ENCODE data around the gene PDE10A.

PDE10A gene

DNA sequence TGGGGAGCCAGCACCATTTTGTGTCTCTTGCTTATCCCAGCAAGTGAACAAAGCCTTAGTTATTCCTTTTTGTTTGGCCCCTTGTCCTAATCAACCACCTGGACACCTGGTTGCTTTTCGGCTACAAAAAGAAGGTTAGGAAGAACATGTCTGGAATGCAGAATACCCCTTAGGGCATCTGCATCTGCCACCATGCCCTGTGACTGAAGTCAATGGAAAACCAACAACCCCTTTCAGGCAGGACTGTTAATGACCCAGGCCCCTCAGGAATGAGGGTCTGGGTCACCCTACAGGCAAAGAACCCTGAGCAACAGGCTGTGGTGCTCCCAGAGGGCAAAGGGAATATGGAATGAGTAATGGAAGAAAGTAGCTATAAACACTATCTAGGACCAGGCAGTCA is 78.5 kb downstream of the PDE10A start:
- no peaks in the 10 kb centered on the region for H3K27me3 ChIP-seq
- H3K4me1 ChIP-seq (ENCODE audit: control insufficient read depth in 1 of 2, insufficient read depth in 1 of 2, low read depth in 1 of 2, low read length in 1 of 2), result no peaks in the 10 kb centered on the region
- TF ChIP-seq CTCF (IDR thresholded peaks at IDR 0.05), result no peak
- no peaks in the 10 kb centered on the region for H3K36me3 ChIP-seq
- H3K9me3 ChIP-seq, result no peaks in the 10 kb centered on the region
- H3K4me3 ChIP-seq (ENCODE audit: low read depth in 1 of 2, low read length in 1 of 2), result no peak overlapping the region
- no peak overlapping the region for H3K27ac ChIP-seq

- no peak overlapping the region for H3K27ac ChIP-seq
- no peaks in the 10 kb centered on the region for H3K4me1 ChIP-seq (ENCODE audit: control insufficient read depth in 1 of 2, insufficient read depth in 1 of 2, low read depth in 1 of 2, low read length in 1 of 2)
- H3K4me3 ChIP-seq (ENCODE audit: low read depth in 1 of 2, low read length in 1 of 2), result no peak overlapping the region
- no peaks in the 10 kb centered on the region for H3K27me3 ChIP-seq
- no peaks in the 10 kb centered on the region for H3K36me3 ChIP-seq
- no peaks in the 10 kb centered on the region for H3K9me3 ChIP-seq
- no peak for TF ChIP-seq CTCF (IDR thresholded peaks at IDR 0.05)
Observed at GRCh38 chr6:165581678-165582077, 81.4 kb downstream of the PDE10A start.

- H3K4me3 ChIP-seq (ENCODE audit: low read depth in 1 of 2, low read length in 1 of 2), result no peak overlapping the region
- no peaks in the 10 kb centered on the region for H3K36me3 ChIP-seq
- no peak for TF ChIP-seq CTCF (IDR thresholded peaks at IDR 0.05)
- H3K4me1 ChIP-seq (ENCODE audit: control insufficient read depth in 1 of 2, insufficient read depth in 1 of 2, low read depth in 1 of 2, low read length in 1 of 2), result no peaks in the 10 kb centered on the region
- no peak overlapping the region for H3K27ac ChIP-seq
- H3K9me3 ChIP-seq, result no peaks in the 10 kb centered on the region
- no peaks in the 10 kb centered on the region for H3K27me3 ChIP-seq
Observed at GRCh38 chr6:165580136-165580535, 82.9 kb downstream of the PDE10A start.

DNA sequence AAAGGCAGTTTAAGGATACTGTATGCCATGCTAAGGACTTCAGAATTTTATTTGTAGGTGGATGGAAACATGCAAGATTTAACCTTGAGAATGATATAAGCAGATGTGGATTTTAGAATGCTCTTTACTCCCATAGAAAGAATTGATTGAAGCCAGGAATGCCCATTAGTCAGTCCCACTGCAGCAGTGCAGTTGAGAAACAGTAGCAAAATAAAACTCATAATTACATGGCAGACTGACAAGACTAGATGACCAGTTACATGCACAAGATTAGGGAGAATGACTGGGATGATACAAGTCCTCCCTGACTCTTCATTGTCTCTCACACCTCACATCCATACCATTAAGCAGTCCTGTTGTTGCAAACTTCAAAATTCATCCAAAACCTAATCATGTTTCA is 83.9 kb downstream of the PDE10A start:
- Histone ChIP-seq H3K4me1 (ENCODE audit: control insufficient read depth in 1 of 2, insufficient read depth in 1 of 2, low read depth in 1 of 2, low read length in 1 of 2) (no peaks in the 10 kb centered on the region), H3K27me3 (no peaks in the 10 kb centered on the region), H3K36me3 (no peaks in the 10 kb centered on the region), H3K27ac (no peak overlapping the region), H3K9me3 (no peaks in the 10 kb centered on the region), H3K4me3 (ENCODE audit: low read depth in 1 of 2, low read length in 1 of 2) (no peak overlapping the region)
- TF ChIP-seq CTCF (IDR thresholded peaks at IDR 0.05), result no peak

GRCh38 chr6:165577556-165577955 is 85.5 kb downstream of the PDE10A start:
- H3K27me3 ChIP-seq, result no peaks in the 10 kb centered on the region
- H3K4me3 ChIP-seq (ENCODE audit: low read depth in 1 of 2, low read length in 1 of 2), result no peak overlapping the region
- no peak overlapping the region for H3K27ac ChIP-seq
- no peaks in the 10 kb centered on the region for H3K9me3 ChIP-seq
- no peaks in the 10 kb centered on the region for H3K36me3 ChIP-seq
- no peaks in the 10 kb centered on the region for H3K4me1 ChIP-seq (ENCODE audit: control insufficient read depth in 1 of 2, insufficient read depth in 1 of 2, low read depth in 1 of 2, low read length in 1 of 2)
- TF ChIP-seq CTCF (IDR thresholded peaks at IDR 0.05), result no peak

DNA sequence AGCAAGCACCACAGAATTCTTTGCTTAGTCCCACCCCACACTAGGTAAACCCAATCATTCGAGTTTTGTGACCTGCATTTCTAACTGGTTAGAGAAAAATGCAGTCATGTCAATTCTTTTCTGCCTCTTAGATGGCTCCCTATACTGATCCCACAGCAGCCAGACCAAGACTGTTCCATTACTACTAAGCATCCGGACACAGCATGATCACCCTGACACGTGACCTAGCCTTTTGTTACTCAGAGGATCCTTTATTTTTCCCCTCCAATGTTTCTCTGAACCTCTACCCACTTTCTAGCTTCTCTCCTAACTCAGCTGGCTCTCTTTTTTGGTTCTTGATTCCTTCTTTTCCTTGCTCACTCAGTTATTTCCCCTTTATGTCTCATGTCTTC is 87.9 kb downstream of the PDE10A start:
- Histone ChIP-seq H3K27me3 (no peaks in the 10 kb centered on the region), H3K9me3 (no peaks in the 10 kb centered on the region), H3K4me1 (ENCODE audit: control insufficient read depth in 1 of 2, insufficient read depth in 1 of 2, low read depth in 1 of 2, low read length in 1 of 2) (no peaks in the 10 kb centered on the region), H3K36me3 (no peaks in the 10 kb centered on the region), H3K27ac (no peak overlapping the region), H3K4me3 (ENCODE audit: low read depth in 1 of 2, low read length in 1 of 2) (no peak overlapping the region)
- no peak for TF ChIP-seq CTCF (IDR thresholded peaks at IDR 0.05)

All from neutrophil (primary cell).